HFFc6 (cell line): ENCODE data around the gene RAB31. TPM values are rescaled to one million over a fixed set of nuclear protein-coding genes. Genes with fewer than 3 reads are reported as not detected.
A peak's percentile ranks its signal among the peaks of the same experiment; 100 is the strongest.

Source experiments
- DNase-seq: peaks from one replicate; pipeline ENCODE4 v3.0.0-alpha.2; 2018
- H3K27ac Mint-ChIP-seq: 2 replicates; pipeline ENCODE4 v1.8.0; 2020; ENCODE audit warnings: mild to moderate bottlenecking, mixed read lengths
- H3K27me3 Mint-ChIP-seq: 2 replicates; pipeline ENCODE4 v1.8.0; 2021; ENCODE audit warnings: mild to moderate bottlenecking, moderate library complexity, mixed read lengths; ENCODE audit not compliant: insufficient read depth
- H3K36me3 Mint-ChIP-seq: 2 replicates; pipeline ENCODE4 v1.8.0; 2021; ENCODE audit warnings: low read depth, mixed read lengths
- H3K4me1 Mint-ChIP-seq: 2 replicates; pipeline ENCODE4 v1.8.0; 2020; ENCODE audit warnings: low read depth, mixed read lengths
- H3K4me3 Mint-ChIP-seq: 2 replicates; pipeline ENCODE4 v1.8.0; 2020; ENCODE audit warnings: mild to moderate bottlenecking, moderate library complexity, mixed read lengths
- H3K9me3 Mint-ChIP-seq: 2 replicates; pipeline ENCODE4 v1.8.0; 2020; ENCODE audit warnings: mild to moderate bottlenecking, mixed read lengths
- CTCF ChIP-seq: fragments of 200-600 bp; sonication (generic); IDR thresholded peaks from 2 replicates; pipeline ENCODE4 v1.5.0; 2021; ENCODE audit warnings: antibody characterized with exemption, mild to moderate bottlenecking
- total RNA-seq, 6 experiments: library from RNA; stranded (reverse); fragmentation: NEBNext Ultra II Directional; extraction: Animal tissue kit (Norgen Biotek cat#: 25700); gene quantifications; 2 replicates in 1 of 6; 3 replicates in 5 of 6; pipeline ENCODE4 v1.2.3, GENCODE V29; 2021

RAB31 gene
- total RNA-seq, 6 experiments from 2014 or later, result 29.4 to 47.5 (median 43.5) TPM

GRCh38 chr18:9779630-9780029 lies 71.5 kb downstream of the RAB31 start:
- Mint-ChIP-seq H3K36me3 (peaks cover 5% of the 10 kb centered on the region), H3K27ac (no peak overlapping the region), H3K4me1 (peaks cover 14% of the 10 kb centered on the region), H3K27me3 (no peaks in the 10 kb centered on the region), H3K9me3 (no peaks in the 10 kb centered on the region), H3K4me3 (no peak overlapping the region)
- no peak for DNase-seq
- TF ChIP-seq CTCF, result no peak

- DNase-seq, result peak; percentile 81
- Mint-ChIP-seq H3K4me1 (peaks cover 27% of the 10 kb centered on the region), H3K27ac (peak overlapping the region; percentile 67), H3K36me3 (peaks cover 16% of the 10 kb centered on the region; the same call in 1 of the 2 replicates), H3K9me3 (no peaks in the 10 kb centered on the region), H3K4me3 (no peak overlapping the region), H3K27me3 (no peaks in the 10 kb centered on the region)
- TF ChIP-seq CTCF, result no peak
Observed at GRCh38 chr18:9782073-9782857, 74.2 kb downstream of the RAB31 start.

- peaks cover 28% of the 10 kb centered on the region for H3K36me3 Mint-ChIP-seq
- no peaks in the 10 kb centered on the region; the same call in 1 of the 2 replicates for H3K9me3 Mint-ChIP-seq
- DNase-seq, result no peak
- TF ChIP-seq CTCF, result no peak
- no peak overlapping the region for H3K4me3 Mint-ChIP-seq
- no peaks in the 10 kb centered on the region for H3K27me3 Mint-ChIP-seq
- H3K4me1 Mint-ChIP-seq, result peaks cover 40% of the 10 kb centered on the region
- H3K27ac Mint-ChIP-seq, result no peak overlapping the region
Observed at GRCh38 chr18:9786631-9787030, 78.5 kb downstream of the RAB31 start.

- H3K4me1 Mint-ChIP-seq, result peaks cover 38% of the 10 kb centered on the region
- H3K4me3 Mint-ChIP-seq, result no peak overlapping the region
- peaks cover 28% of the 10 kb centered on the region for H3K36me3 Mint-ChIP-seq
- no peak for TF ChIP-seq CTCF
- DNase-seq, result no peak
- no peaks in the 10 kb centered on the region; the same call in 1 of the 2 replicates for H3K9me3 Mint-ChIP-seq
- no peak overlapping the region for H3K27ac Mint-ChIP-seq
- no peaks in the 10 kb centered on the region for H3K27me3 Mint-ChIP-seq
Observed at GRCh38 chr18:9787036-9787435, 78.9 kb downstream of the RAB31 start.

GRCh38 chr18:9787712-9788111 lies 79.6 kb downstream of the RAB31 start:
- TF ChIP-seq CTCF, result no peak
- Mint-ChIP-seq H3K4me3 (no peak overlapping the region), H3K36me3 (peaks cover 28% of the 10 kb centered on the region), H3K4me1 (peaks cover 31% of the 10 kb centered on the region), H3K27me3 (no peaks in the 10 kb centered on the region), H3K27ac (no peak overlapping the region), H3K9me3 (no peaks in the 10 kb centered on the region; the same call in 1 of the 2 replicates)
- no peak for DNase-seq
